SK-N-SH treated with all-trans-retinoic acid at 6 μM for 48 hours (cell line): Measurements from ENCODE around the gene PROX2.

Experiments used
- ATAC-seq: fragments of 200-7000 bp; cut with Tn5 transposase; 3 replicates; pipeline ENCODE4 v1.9.1; 2020; ENCODE audit warnings: mild to moderate bottlenecking, moderate library complexity
- ARNTL ChIP-seq: fragments of 450-650 bp; formaldehyde crosslinking; IDR thresholded peaks from 2 replicates; pipeline ENCODE4 v1.5.0; 2020; ENCODE audit warnings: low read depth, mild to moderate bottlenecking, moderate library complexity, borderline replicate concordance
- BACH2 ChIP-seq: fragments of 250-450 bp; sonication (Bioruptor Pico); IDR thresholded peaks from 2 replicates; pipeline ENCODE4 v1.9.0; 2021; ENCODE audit warnings: mild to moderate bottlenecking, borderline replicate concordance
- CREB5 ChIP-seq: fragments of 250-450 bp; sonication (Bioruptor Pico); IDR thresholded peaks from 2 replicates; pipeline ENCODE4 v1.5.1; 2020; ENCODE audit warnings: low read depth, mild to moderate bottlenecking, moderate library complexity
- CSDC2 ChIP-seq: fragments of 250-450 bp; sonication (Bioruptor Pico); IDR thresholded peaks from 2 replicates; pipeline ENCODE4 v1.5.0; 2020; ENCODE audit warnings: mild to moderate bottlenecking, moderate library complexity
- CSRNP3 ChIP-seq: fragments of 250-450 bp; sonication (Bioruptor Pico); IDR thresholded peaks from 2 replicates; pipeline ENCODE4 v1.5.1; 2021; ENCODE audit warnings: mild to moderate bottlenecking, moderate library complexity
- ESRRG ChIP-seq: fragments of 250-450 bp; sonication (Bioruptor Pico); IDR thresholded peaks from 2 replicates; pipeline ENCODE4 v1.6.1; 2021; ENCODE audit warnings: mild to moderate bottlenecking
- GLIS3 ChIP-seq: fragments of 250-450 bp; sonication (Bioruptor Pico); IDR thresholded peaks from 2 replicates; pipeline ENCODE4 v1.5.0; 2020; ENCODE audit warnings: mild to moderate bottlenecking, moderate library complexity
- ISL1 ChIP-seq: fragments of 250-450 bp; sonication (Bioruptor Pico); IDR thresholded peaks from 2 replicates; pipeline ENCODE4 v2.1.2; 2022; ENCODE audit warnings: mild to moderate bottlenecking, moderate library complexity
- PATZ1 ChIP-seq: fragments of 250-450 bp; sonication (Bioruptor Pico); IDR thresholded peaks from 2 replicates; pipeline ENCODE4 v1.8.0; 2020; ENCODE audit warnings: mild to moderate bottlenecking, moderate library complexity, borderline replicate concordance
- POU6F1 ChIP-seq: fragments of 250-450 bp; sonication (Bioruptor Pico); IDR thresholded peaks from 2 replicates; pipeline ENCODE4 v1.8.0; 2021; ENCODE audit warnings: low read depth, mild to moderate bottlenecking, moderate library complexity, borderline replicate concordance
- PPARA ChIP-seq: fragments of 250-450 bp; sonication (Bioruptor Pico); IDR thresholded peaks from 2 replicates; pipeline ENCODE4 v1.5.0; 2020; ENCODE audit warnings: mild to moderate bottlenecking, borderline replicate concordance
- RARB ChIP-seq: fragments of 250-450 bp; sonication (Bioruptor Pico); IDR thresholded peaks from 2 replicates; pipeline ENCODE4 v1.8.0; 2021; ENCODE audit warnings: mild to moderate bottlenecking, moderate library complexity
- SNAI2 ChIP-seq: fragments of 250-450 bp; sonication (Bioruptor Pico); IDR thresholded peaks from 2 replicates; pipeline ENCODE4 v1.5.0; 2020; ENCODE audit warnings: mild to moderate bottlenecking, moderate library complexity
- TCF4 ChIP-seq: fragments of 250-450 bp; sonication (Bioruptor Pico); IDR thresholded peaks from 2 replicates; pipeline ENCODE4 v1.8.0; 2021; ENCODE audit warnings: mild to moderate bottlenecking, moderate library complexity, borderline replicate concordance
- TOX ChIP-seq: fragments of 250-450 bp; sonication (Bioruptor Pico); IDR thresholded peaks from 2 replicates; pipeline ENCODE4 v1.8.0; 2021; ENCODE audit warnings: mild to moderate bottlenecking, moderate library complexity, borderline replicate concordance
- ZC3H10 ChIP-seq: fragments of 250-450 bp; sonication (Bioruptor Pico); IDR thresholded peaks from 2 replicates; pipeline ENCODE4 v1.5.1; 2021; ENCODE audit warnings: mild to moderate bottlenecking, moderate library complexity
- ZFP3 ChIP-seq: fragments of 250-450 bp; sonication (Bioruptor Pico); IDR thresholded peaks from 2 replicates; pipeline ENCODE4 v1.5.0; 2020; ENCODE audit warnings: mild to moderate bottlenecking, moderate library complexity
- ZFP30 ChIP-seq: fragments of 450-650 bp; formaldehyde crosslinking; IDR thresholded peaks from 2 replicates; pipeline ENCODE4 v1.5.0; 2022; ENCODE audit warnings: mild to moderate bottlenecking, moderate library complexity
- ZNF565 ChIP-seq: fragments of 450-650 bp; formaldehyde crosslinking; conservative IDR thresholded peaks from 2 replicates; pipeline ENCODE4 v1.5.0; 2020; ENCODE audit warnings: low read depth, mild to moderate bottlenecking, moderate library complexity
- ZNF70 ChIP-seq: fragments of 450-650 bp; formaldehyde crosslinking; IDR thresholded peaks from 2 replicates; pipeline ENCODE4 v1.5.0; 2020; ENCODE audit warnings: mild to moderate bottlenecking, moderate library complexity
- ZNF8 ChIP-seq: fragments of 450-650 bp; formaldehyde crosslinking; IDR thresholded peaks from 2 replicates; pipeline ENCODE4 v1.5.0; 2020; ENCODE audit warnings: mild to moderate bottlenecking, moderate library complexity

PROX2 gene

GRCh38 chr14:74911704-74912103, 35.8 kb upstream of the PROX2 start:
- no peak for ATAC-seq
- TF ChIP-seq TCF4 (CRISPR knock-in tag) (no peak), ARNTL (CRISPR knock-in tag) (no peak), SNAI2 (no peak), ZFP3 (CRISPR knock-in tag) (no peak)

- TF ChIP-seq POU6F1 (CRISPR knock-in tag) (no peak), SNAI2 (no peak), GLIS3 (no peak), TOX (CRISPR knock-in tag) (no peak), PPARA (CRISPR knock-in tag) (no peak), ZC3H10 (CRISPR knock-in tag) (no peak), CSRNP3 (no peak), ZNF70 (CRISPR knock-in tag) (no peak), ZFP3 (CRISPR knock-in tag) (no peak), TCF4 (CRISPR knock-in tag) (no peak), CREB5 (CRISPR knock-in tag) (no peak), ZNF565 (no peak), PATZ1 (no peak), ESRRG (CRISPR knock-in tag) (no peak)
- ATAC-seq, result no peak
These were observed 35.3 kb upstream of the PROX2 start for GRCh38 chr14:74911221-74911620.

GRCh38 chr14:74910556-74910955, 34.6 kb upstream of the PROX2 start:
- no peak for TF ChIP-seq CSRNP3
- no peak for TF ChIP-seq RARB (CRISPR knock-in tag)
- TF ChIP-seq ZNF8 (CRISPR knock-in tag), result no peak
- no peak for TF ChIP-seq ARNTL (CRISPR knock-in tag)
- no peak for TF ChIP-seq CREB5 (CRISPR knock-in tag)
- no peak for TF ChIP-seq SNAI2
- no peak for TF ChIP-seq ISL1
- TF ChIP-seq CSDC2, result no peak
- TF ChIP-seq ZFP30, result no peak
- TF ChIP-seq ZNF70 (CRISPR knock-in tag), result no peak
- no peak for TF ChIP-seq GLIS3
- no peak for TF ChIP-seq ZNF565
- TF ChIP-seq BACH2, result no peak
- no peak for TF ChIP-seq PPARA (CRISPR knock-in tag)
- TF ChIP-seq POU6F1 (CRISPR knock-in tag), result no peak
- TF ChIP-seq ESRRG (CRISPR knock-in tag), result no peak
- TF ChIP-seq ZFP3 (CRISPR knock-in tag), result no peak
- no peak for TF ChIP-seq ZC3H10 (CRISPR knock-in tag)
- no peak for ATAC-seq
